Measurements from ENCODE around the gene IMP3. TPM values are rescaled to one million over a fixed set of nuclear protein-coding genes. Genes with fewer than 3 reads are reported as not detected.

The IMP3 gene
- total RNA-seq, 2 donors from 2014 or later: 52.2 to 58.2 TPM

DNA sequence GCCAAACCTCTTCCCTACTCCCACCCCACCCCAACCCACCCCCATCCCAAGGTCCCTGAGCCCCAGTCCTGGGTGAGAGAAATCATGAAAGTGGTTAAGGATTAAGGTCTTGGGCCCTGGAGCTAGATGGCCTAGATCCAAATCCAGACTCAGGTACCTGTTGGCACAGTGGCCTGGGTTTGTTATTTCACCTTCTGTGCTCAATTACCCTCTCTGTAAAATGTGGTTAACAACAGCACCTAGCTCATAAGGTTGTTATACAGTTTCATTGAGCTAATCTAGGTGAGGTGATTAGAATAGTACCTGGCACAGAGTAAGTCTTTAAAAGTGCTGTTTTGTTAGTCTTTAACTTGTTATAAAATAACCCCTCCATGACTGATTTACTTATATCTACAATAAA, 8.1 kb downstream of the IMP3 start:
- Histone ChIP-seq H3K9me3 (ENCODE audit: control insufficient read depth, low read length) (no peaks in the 10 kb centered on the region), H3K9ac (ENCODE audit: extremely low read depth, low read length, poor library complexity, severe bottlenecking) (no peak overlapping the region), H3K27ac (ENCODE audit: low read depth, low read length) (no peak overlapping the region), H3K27me3 (ENCODE audit: control insufficient read depth, insufficient read depth, low read length, poor library complexity, severe bottlenecking) (no peaks in the 10 kb centered on the region), H3K4me1 (ENCODE audit: control insufficient read depth, insufficient read depth, low read length) (no peaks in the 10 kb centered on the region), H3K36me3 (ENCODE audit: control insufficient read depth, insufficient read depth, low read length) (no peaks in the 10 kb centered on the region), H3K4me3 (ENCODE audit: low read length) (no peak overlapping the region)
- DNase-seq: no peak
- Mint-ChIP-seq H3K9me3 (no peaks in the 10 kb centered on the region), H3K4me3 (no peak overlapping the region), H3K4me1 (peaks cover 8% of the 10 kb centered on the region), H3K27me3 (ENCODE audit: insufficient read depth) (no peaks in the 10 kb centered on the region), H3K27ac (no peak overlapping the region), H3K36me3 (ENCODE audit: low read depth) (no peaks in the 10 kb centered on the region)
- TF ChIP-seq, protein P1, sequence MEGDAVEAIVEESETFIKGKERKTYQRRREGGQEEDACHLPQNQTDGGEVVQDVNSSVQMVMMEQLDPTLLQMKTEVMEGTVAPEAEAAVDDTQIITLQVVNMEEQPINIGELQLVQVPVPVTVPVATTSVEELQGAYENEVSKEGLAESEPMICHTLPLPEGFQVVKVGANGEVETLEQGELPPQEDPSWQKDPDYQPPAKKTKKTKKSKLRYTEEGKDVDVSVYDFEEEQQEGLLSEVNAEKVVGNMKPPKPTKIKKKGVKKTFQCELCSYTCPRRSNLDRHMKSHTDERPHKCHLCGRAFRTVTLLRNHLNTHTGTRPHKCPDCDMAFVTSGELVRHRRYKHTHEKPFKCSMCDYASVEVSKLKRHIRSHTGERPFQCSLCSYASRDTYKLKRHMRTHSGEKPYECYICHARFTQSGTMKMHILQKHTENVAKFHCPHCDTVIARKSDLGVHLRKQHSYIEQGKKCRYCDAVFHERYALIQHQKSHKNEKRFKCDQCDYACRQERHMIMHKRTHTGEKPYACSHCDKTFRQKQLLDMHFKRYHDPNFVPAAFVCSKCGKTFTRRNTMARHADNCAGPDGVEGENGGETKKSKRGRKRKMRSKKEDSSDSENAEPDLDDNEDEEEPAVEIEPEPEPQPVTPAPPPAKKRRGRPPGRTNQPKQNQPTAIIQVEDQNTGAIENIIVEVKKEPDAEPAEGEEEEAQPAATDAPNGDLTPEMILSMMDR (conservative IDR thresholded peaks at IDR 0.05): no peak

- H3K4me1 ChIP-seq (ENCODE audit: control insufficient read depth, insufficient read depth, low read length): no peaks in the 10 kb centered on the region
- Mint-ChIP-seq H3K4me3 (peak within 1 kb of the TSS; percentile 85), H3K4me1 (peaks cover 9% of the 10 kb centered on the region), H3K27ac (peak within 1 kb of the TSS; percentile 96), H3K27me3 (ENCODE audit: insufficient read depth) (no peaks in the 10 kb centered on the region), H3K9me3 (no peaks in the 10 kb centered on the region), H3K36me3 (ENCODE audit: low read depth) (peaks cover 6% of the 10 kb centered on the region)
- H3K4me3 ChIP-seq (ENCODE audit: low read length): peak within 1 kb of the TSS; percentile 84
- H3K27me3 ChIP-seq (ENCODE audit: control insufficient read depth, insufficient read depth, low read length, poor library complexity, severe bottlenecking): no peaks in the 10 kb centered on the region
- H3K9ac ChIP-seq (ENCODE audit: extremely low read depth, low read length, poor library complexity, severe bottlenecking): peak within 1 kb of the TSS; percentile 87
- H3K36me3 ChIP-seq (ENCODE audit: control insufficient read depth, insufficient read depth, low read length): peaks cover 3% of the 10 kb centered on the region
- WGBS, 2 experiments (ENCODE audit: insufficient coverage in 1 of 2, insufficient read length in 1 of 2): 3 to 6% methylated on average over 21 to 47 of the region's 47 CpGs
- TF ChIP-seq, protein P1 (conservative IDR thresholded peaks at IDR 0.05): no peak
- H3K27ac ChIP-seq (ENCODE audit: low read depth, low read length): peak within 1 kb of the TSS; percentile 90
- peak; percentile 99 for DNase-seq
- H3K9me3 ChIP-seq (ENCODE audit: control insufficient read depth, low read length): no peaks in the 10 kb centered on the region
Measured at GRCh38 chr15:75625542-75626347, 14.3 kb downstream of the IMP3 start, which contains the start of gene SNUPN. Gene SNUPN (minus strand): TSS chr15:75625725. CDS start chr15:75621051, 4,674 bp downstream.

DNA sequence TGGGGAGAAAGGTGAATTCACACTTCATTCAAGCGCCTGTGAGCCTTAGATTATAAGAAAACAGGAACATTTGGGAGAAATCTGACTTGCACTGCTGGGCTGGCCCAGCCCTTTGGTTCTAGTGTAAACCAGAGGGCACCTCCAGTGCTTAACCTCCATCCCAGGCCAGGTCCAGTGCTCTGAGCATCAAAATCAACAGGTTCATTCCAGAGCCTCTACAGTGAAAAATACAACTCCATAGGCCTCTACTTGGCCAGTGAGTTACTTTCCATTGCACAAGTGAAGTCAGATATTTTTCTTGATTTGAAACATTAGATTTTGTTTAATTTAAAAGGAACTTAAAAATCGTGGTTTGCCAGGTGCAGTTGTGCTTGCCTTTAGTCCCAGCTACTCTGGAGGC, 17.5 kb downstream of the IMP3 start:
- Histone ChIP-seq H3K36me3 (ENCODE audit: control insufficient read depth, insufficient read depth, low read length) (peaks cover 21% of the 10 kb centered on the region), H3K27me3 (ENCODE audit: control insufficient read depth, insufficient read depth, low read length, poor library complexity, severe bottlenecking) (no peaks in the 10 kb centered on the region), H3K9ac (ENCODE audit: extremely low read depth, low read length, poor library complexity, severe bottlenecking) (no peak overlapping the region), H3K4me1 (ENCODE audit: control insufficient read depth, insufficient read depth, low read length) (no peaks in the 10 kb centered on the region), H3K4me3 (ENCODE audit: low read length) (no peak overlapping the region), H3K27ac (ENCODE audit: low read depth, low read length) (no peak overlapping the region), H3K9me3 (ENCODE audit: control insufficient read depth, low read length) (no peaks in the 10 kb centered on the region)
- DNase-seq: no peak
- H3K27ac Mint-ChIP-seq: no peak overlapping the region
- H3K36me3 Mint-ChIP-seq (ENCODE audit: low read depth): peaks cover 21% of the 10 kb centered on the region
- WGBS, 2 experiments (ENCODE audit: insufficient coverage in 1 of 2, insufficient read length in 1 of 2): 89 to 94% methylated on average over 2 of the region's 2 CpGs
- H3K9me3 Mint-ChIP-seq: no peaks in the 10 kb centered on the region
- H3K4me3 Mint-ChIP-seq: no peak overlapping the region
- TF ChIP-seq, protein P1 (conservative IDR thresholded peaks at IDR 0.05): no peak
- H3K4me1 Mint-ChIP-seq: peaks cover 7% of the 10 kb centered on the region
- H3K27me3 Mint-ChIP-seq (ENCODE audit: insufficient read depth): no peaks in the 10 kb centered on the region

Data from endodermal cell (in vitro differentiated cells).